ENCODE results near the gene TRIM50. TPM values are rescaled to one million over a fixed set of nuclear protein-coding genes. Genes with fewer than 3 reads are reported as not detected.

Gene TRIM50
- total and polyA plus RNA-seq, 2 of the 13 experiments (the other 11 are each of a cell fraction or from before 2014, with no cell fraction given) = 4.2 to 24.5 TPM

- no peak for FAIRE-seq
- intact Hi-C loops (cut with micrococcal nuclease; ENCODE audit: unreplicated experiment) = loop anchor here (2.0 kb wide), 1 partner anchor 17 kb away; no protein-coding TSS in a partner anchor
- WGBS (ENCODE audit: low lambda C conversion rate) = 47% methylated on average over 10 of the region's 13 CpGs
Measured at GRCh38 chr7:73359746-73360375, 32.0 kb upstream of the TRIM50 start.

More at GRCh38 chr7:73359746-73360375, 32.0 kb upstream of the TRIM50 start:
- Histone ChIP-seq H3K4me2 (ENCODE audit: low read depth, low read length) (peak overlapping the region; percentile 8; the same call in 1 of the 2 replicates), H4K20me1 (ENCODE audit: insufficient read depth, low read length) (no peaks in the 10 kb centered on the region), H3K4me3 (replicated peaks in 1 of 3; ENCODE audit: insufficient read depth in 1 of 3, low read depth in 2 of 3, low read length in 3 of 3) (0 out of 6 replicates have a peak overlapping the region, but pooled peaks of 1 of the 3 experiments have one; percentile 9), H3K36me3 (replicated peaks in 1 of 2; ENCODE audit: control insufficient read depth in 1 of 2, insufficient read depth in 2 of 2, low read length in 2 of 2) (no peaks in the 10 kb centered on the region), H3K79me2 (ENCODE audit: insufficient read depth, low read length) (no peaks in the 10 kb centered on the region), H3K27me3 (ENCODE audit: control insufficient read depth in 1 of 2, insufficient read depth in 2 of 2, low read length in 2 of 2) (peaks cover 8 to 35% of the 10 kb centered on the region in 2 experiments; a peak in 4 of 5 replicates), H2AFZ (ENCODE audit: low read length) (no peak overlapping the region), H3K9ac (ENCODE audit: insufficient read depth, low read depth, low read length) (no peak overlapping the region), H3K9me3 (ENCODE audit: low read length) (no peaks in the 10 kb centered on the region), H3K4me1 (ENCODE audit: insufficient read depth, low read length) (peaks cover 73% of the 10 kb centered on the region), H3K27ac (ENCODE audit: extremely low read length, insufficient read depth, low read length) (no peak overlapping the region)
- in situ Hi-C loops (cut with HindIII; ENCODE audit: extremely low pct_ligation_motif_present, low pct_unique_long_range_greater_than_20kb) = no loop called here
- DNase-seq (ENCODE audit: low spot score) = no peak
- BruUV-seq (replicated peaks) = no TSS peak
- TF ChIP-seq HNF1B (CRISPR knock-in tag; IDR thresholded peaks at IDR 0.05) (no peak), GLI4 (CRISPR knock-in tag; IDR thresholded peaks at IDR 0.05; ENCODE audit: borderline replicate concordance) (no peak), ZNF687 (CRISPR knock-in tag; IDR thresholded peaks at IDR 0.05) (peak; percentile 42; the same call in 1 of the 2 replicates), ZNF704 (CRISPR knock-in tag; IDR thresholded peaks at IDR 0.05; ENCODE audit: borderline replicate concordance) (no peak), ZNF263 (CRISPR knock-in tag; IDR thresholded peaks at IDR 0.05) (peak; percentile 45; the same call in 1 of the 2 replicates), EHMT2 (IDR thresholded peaks at IDR 0.05; ENCODE audit: borderline replicate concordance, low read depth, low read length) (no peak), ZNF546 (CRISPR knock-in tag; conservative IDR thresholded peaks at IDR 0.05) (no peak), THAP9 (CRISPR knock-in tag; IDR thresholded peaks at IDR 0.05; ENCODE audit: borderline replicate concordance) (0 out of 2 replicates have a peak, but pooled peaks have one; percentile 30), CHD4 (IDR thresholded peaks at IDR 0.05; ENCODE audit: borderline replicate concordance, low read length) (no peak)
- ChIA-PET CTCF (ENCODE audit: low intra/inter-chr PET ratio, low total read pairs) (no interaction called here), POLR2A (interaction anchor here (0.8 to 2.6 kb wide), 2 partner anchors 14 to 34 kb away, joined by 3 to 28 read pairs; no protein-coding TSS in a partner anchor)
- no peak for ATAC-seq
